Mesothelial cell of epicardium (in vitro differentiated cells): Measurements from ENCODE around the gene FARP2. TPM values are rescaled to one million over a fixed set of nuclear protein-coding genes. Genes with fewer than 3 reads are reported as not detected.
"Not testable (repeated sequence)": the region's sequence is repeated elsewhere in the genome, so short reads cannot be mapped to it uniquely, and the experiment has no call there.

ENCODE experiments used
- DNase-seq, 2 experiments: peaks; one replicate each; pipeline ENCODE4 v3.0.0; 2021; ENCODE audit warnings: low spot score in 2 of 2; ENCODE audit not compliant: unreplicated experiment in 2 of 2
- H3K27ac Mint-ChIP-seq: 2 replicates; pipeline ENCODE4 v1.8.0; 2021; ENCODE audit warnings: mixed read lengths
- H3K27me3 Mint-ChIP-seq: 2 replicates; pipeline ENCODE4 v1.8.0; 2021; ENCODE audit warnings: low read depth, mixed read lengths
- H3K36me3 Mint-ChIP-seq: 2 replicates; pipeline ENCODE4 v1.8.0; 2021; ENCODE audit warnings: mixed read lengths
- H3K4me1 Mint-ChIP-seq: 2 replicates; pipeline ENCODE4 v1.8.0; 2021; ENCODE audit warnings: mixed read lengths
- H3K4me3 Mint-ChIP-seq: 2 replicates; pipeline ENCODE4 v1.8.0; 2021; ENCODE audit warnings: mild to moderate bottlenecking, moderate library complexity, mixed read lengths
- H3K9me3 Mint-ChIP-seq: 2 replicates; pipeline ENCODE4 v1.8.0; 2021; ENCODE audit warnings: mixed read lengths
- total RNA-seq: library from RNA; stranded (reverse); gene quantifications from 3 replicates; pipeline ENCODE4 v1.2.1, GENCODE V29; 2021
- TF ChIP-seq, protein P1 (sequence below): fragments of 200-600 bp; sonication (generic); IDR thresholded peaks from one replicate; pipeline ENCODE4 v1.5.0; 2021; ENCODE audit warnings: antibody characterized with exemption; ENCODE audit not compliant: unreplicated experiment

Gene FARP2
- total RNA-seq, 1 donor from 2014 or later, result 54.9 TPM

DNA sequence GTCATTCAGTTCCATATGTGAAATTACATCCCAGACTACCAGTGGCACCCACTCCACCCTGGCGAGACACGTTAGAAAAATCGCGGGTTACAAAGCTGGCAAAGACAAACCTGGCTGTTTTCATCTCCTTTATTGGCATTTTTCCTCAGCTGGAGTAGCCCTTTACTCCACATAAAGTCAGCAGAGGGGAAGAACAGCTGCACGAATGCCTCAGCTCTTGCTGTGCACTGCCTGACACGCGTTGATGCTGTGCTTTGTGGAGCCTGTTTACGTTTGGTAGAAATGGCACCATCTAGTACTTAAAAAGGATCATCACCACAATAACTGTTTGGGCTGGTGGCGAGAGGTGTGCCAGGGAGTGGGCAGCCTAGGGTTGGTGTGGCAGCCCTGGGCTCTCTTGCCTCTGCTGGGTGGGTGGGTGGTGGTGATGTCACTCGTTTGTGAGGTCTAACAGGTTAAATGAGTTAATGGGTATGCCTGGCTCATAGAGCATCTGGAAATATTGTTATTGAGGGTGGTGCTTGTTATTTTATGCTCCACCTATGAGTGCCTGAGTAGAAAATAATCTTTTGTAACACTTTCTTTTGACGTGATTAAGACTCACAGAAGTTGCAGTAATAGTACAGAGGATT, 16.4 kb downstream of the FARP2 start:
- Mint-ChIP-seq H3K4me3 (no peak overlapping the region), H3K27ac (peak overlapping the region; percentile 57)
- no peak for DNase-seq

DNA sequence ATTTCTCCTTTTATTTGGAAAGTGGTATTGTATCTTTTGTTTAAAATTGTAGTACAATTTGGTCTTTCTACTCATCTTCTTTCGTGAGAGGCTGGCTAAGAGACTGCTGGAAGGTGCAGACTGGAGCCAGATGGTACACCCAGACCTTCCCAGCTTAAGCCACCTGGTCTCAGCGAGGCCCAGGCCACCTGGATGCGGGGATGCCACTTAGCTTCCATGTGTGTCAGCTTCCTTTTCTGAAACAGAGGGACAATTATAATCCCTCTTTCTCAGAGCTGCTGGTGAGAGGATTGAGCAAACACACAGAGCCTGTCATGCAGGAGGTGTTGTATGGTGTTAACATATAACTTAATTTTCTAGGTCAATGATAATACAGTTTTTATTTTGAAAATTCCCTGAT, 17.4 kb downstream of the FARP2 start:
- no peak overlapping the region for H3K4me3 Mint-ChIP-seq

More for the DNA sequence above, 16.4 kb downstream of the FARP2 start:
- no peaks in the 10 kb centered on the region for H3K9me3 Mint-ChIP-seq
- H3K4me1 Mint-ChIP-seq, result peaks cover 23% of the 10 kb centered on the region
- TF ChIP-seq, protein P1, sequence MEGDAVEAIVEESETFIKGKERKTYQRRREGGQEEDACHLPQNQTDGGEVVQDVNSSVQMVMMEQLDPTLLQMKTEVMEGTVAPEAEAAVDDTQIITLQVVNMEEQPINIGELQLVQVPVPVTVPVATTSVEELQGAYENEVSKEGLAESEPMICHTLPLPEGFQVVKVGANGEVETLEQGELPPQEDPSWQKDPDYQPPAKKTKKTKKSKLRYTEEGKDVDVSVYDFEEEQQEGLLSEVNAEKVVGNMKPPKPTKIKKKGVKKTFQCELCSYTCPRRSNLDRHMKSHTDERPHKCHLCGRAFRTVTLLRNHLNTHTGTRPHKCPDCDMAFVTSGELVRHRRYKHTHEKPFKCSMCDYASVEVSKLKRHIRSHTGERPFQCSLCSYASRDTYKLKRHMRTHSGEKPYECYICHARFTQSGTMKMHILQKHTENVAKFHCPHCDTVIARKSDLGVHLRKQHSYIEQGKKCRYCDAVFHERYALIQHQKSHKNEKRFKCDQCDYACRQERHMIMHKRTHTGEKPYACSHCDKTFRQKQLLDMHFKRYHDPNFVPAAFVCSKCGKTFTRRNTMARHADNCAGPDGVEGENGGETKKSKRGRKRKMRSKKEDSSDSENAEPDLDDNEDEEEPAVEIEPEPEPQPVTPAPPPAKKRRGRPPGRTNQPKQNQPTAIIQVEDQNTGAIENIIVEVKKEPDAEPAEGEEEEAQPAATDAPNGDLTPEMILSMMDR, result no peak
- no peaks in the 10 kb centered on the region for H3K36me3 Mint-ChIP-seq
- H3K27me3 Mint-ChIP-seq, result no peaks in the 10 kb centered on the region

DNA sequence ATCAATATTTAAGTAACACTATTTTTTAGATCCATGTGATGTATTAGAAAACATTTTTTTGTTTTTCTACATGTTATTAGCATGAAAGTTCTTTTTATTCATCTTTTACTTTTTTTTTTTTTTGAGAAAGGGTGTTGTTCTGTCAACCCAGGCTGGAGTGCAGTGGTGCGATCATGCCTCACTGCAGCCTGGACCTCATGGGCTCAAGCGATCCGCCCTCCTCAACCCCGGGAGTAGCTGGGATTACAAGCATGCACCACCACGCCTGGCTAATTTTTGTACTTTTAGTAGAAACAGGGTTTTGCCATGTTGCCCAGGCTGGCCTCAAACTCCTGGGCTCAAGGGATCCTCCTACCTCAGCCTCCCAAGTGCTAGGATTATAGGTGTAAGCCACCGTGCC, 17.8 kb downstream of the FARP2 start:
- H3K27me3 Mint-ChIP-seq, H3K27ac Mint-ChIP-seq, H3K36me3 Mint-ChIP-seq, H3K4me3 Mint-ChIP-seq, DNase-seq, H3K9me3 Mint-ChIP-seq: not testable (repeated sequence)
- H3K4me1 Mint-ChIP-seq, result peaks cover 25% of the 10 kb centered on the region

More for the DNA sequence above, 17.4 kb downstream of the FARP2 start:
- no peaks in the 10 kb centered on the region for H3K36me3 Mint-ChIP-seq
- TF ChIP-seq, protein P1, result no peak
- H3K27me3 Mint-ChIP-seq, result no peaks in the 10 kb centered on the region
- H3K4me1 Mint-ChIP-seq, result peaks cover 22% of the 10 kb centered on the region
- no peak for DNase-seq
- no peaks in the 10 kb centered on the region for H3K9me3 Mint-ChIP-seq
- H3K27ac Mint-ChIP-seq, result peak overlapping the region; percentile 19

DNA sequence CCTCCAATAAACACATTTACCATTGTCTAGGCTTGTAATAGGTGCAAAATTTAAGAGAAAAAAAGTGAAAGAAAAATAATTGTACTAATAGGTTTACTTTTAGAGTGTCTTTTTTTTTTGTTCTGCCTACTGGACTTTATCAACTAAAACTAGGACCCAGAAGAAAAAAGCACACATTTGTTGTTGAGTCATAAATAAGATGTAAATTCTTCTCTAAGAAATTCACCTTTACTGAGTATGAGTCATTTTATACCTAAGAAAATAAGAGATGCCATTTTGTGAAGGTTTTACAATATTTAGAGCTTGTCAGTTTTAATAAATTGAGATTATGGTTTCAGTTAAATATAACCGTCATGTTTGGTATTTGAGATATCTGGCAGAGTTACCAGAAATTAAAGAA, 19.2 kb downstream of the FARP2 start:
- Mint-ChIP-seq H3K4me3 (no peak overlapping the region), H3K27me3 (no peaks in the 10 kb centered on the region), H3K9me3 (no peaks in the 10 kb centered on the region), H3K36me3 (no peaks in the 10 kb centered on the region), H3K27ac (peak overlapping the region; percentile 75), H3K4me1 (peaks cover 32% of the 10 kb centered on the region)
- DNase-seq, result no peak
- TF ChIP-seq, protein P1, result no peak

DNA sequence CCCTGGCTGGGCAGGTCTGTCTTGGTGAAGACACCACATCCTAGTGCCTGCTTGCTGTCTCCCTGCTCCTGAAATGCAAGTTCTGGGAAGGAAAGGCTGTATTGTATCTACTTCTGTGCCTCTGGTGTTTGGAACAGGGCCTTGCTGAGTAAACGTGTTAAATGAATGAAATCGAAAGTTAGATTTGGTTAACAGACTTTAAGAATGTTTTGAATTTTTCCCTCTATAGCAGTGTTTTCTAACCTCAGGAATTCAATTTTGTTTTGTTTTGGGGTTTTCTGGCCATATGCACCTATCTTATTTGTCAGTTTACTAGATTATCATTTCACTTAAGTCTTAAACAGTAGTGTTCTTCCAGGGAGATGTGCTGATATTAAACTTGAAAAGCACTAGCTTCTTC, 20.7 kb downstream of the FARP2 start:
- no peak overlapping the region for H3K4me3 Mint-ChIP-seq
- DNase-seq, result no peak
- H3K9me3 Mint-ChIP-seq, result no peaks in the 10 kb centered on the region
- H3K27me3 Mint-ChIP-seq, result no peaks in the 10 kb centered on the region
- peaks cover under 1% of the 10 kb centered on the region for H3K36me3 Mint-ChIP-seq
- H3K27ac Mint-ChIP-seq, result no peak overlapping the region
- peaks cover 34% of the 10 kb centered on the region for H3K4me1 Mint-ChIP-seq
- TF ChIP-seq, protein P1, result no peak

DNA sequence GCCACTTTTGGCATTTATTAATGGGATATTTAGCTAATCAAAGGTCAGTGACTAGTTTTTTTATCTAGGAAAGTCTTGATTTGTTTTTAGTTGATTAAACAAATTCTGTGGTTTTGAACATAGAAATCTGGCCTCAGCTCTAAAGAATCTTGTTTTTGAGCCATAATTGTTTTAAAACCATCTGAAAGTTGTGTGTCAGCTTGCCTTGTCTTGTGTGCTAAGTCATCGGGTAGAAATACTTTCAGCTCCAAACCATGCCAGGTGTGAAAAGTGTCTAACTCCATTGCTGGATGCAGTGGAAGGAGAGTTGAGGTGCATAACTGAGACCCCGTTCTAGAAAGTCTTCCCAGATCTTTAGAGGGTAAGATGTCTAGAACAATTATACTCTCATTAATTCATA, 22.7 kb downstream of the FARP2 start:
- H3K36me3 Mint-ChIP-seq, result peaks cover 9% of the 10 kb centered on the region
- DNase-seq, result no peak
- peaks cover 29% of the 10 kb centered on the region for H3K4me1 Mint-ChIP-seq
- H3K9me3 Mint-ChIP-seq, result no peaks in the 10 kb centered on the region
- TF ChIP-seq, protein P1, result no peak
- peak overlapping the region; percentile 89 for H3K27ac Mint-ChIP-seq
- H3K4me3 Mint-ChIP-seq, result no peak overlapping the region
- no peaks in the 10 kb centered on the region for H3K27me3 Mint-ChIP-seq
